Panc1 (cell line): Measurements from ENCODE around the gene PADI3. TPM values are rescaled to one million over a fixed set of nuclear protein-coding genes. Genes with fewer than 3 reads are reported as not detected.

Experiments
- ATAC-seq: fragments of 200-7000 bp; cut with Tn5 transposase; 2 replicates; pipeline ENCODE4 v1.9.1; 2020; ENCODE audit warnings: mild to moderate bottlenecking, moderate library complexity
- BruUV-seq: library from RNA; stranded (reverse); fragments of 400-500 nt; replicated peaks from 2 replicates; lab custom pipeline; 2021; lab: Mats Ljungman, UMichigan
- CTCF ChIA-PET: fragments of 300-600 bp; sonication (Branson Sonifier 250); formaldehyde crosslinking; loops from one replicate; lab custom pipeline; 2022; ENCODE audit warnings: antibody characterized with exemption; lab: Charles Lee
- POLR2A ChIA-PET: fragments of 300-600 bp; sonication (Branson Sonifier 250); formaldehyde crosslinking; loops from one replicate; lab custom pipeline; 2022; ENCODE audit warnings: antibody characterized with exemption; lab: Charles Lee
- DNase-seq: peaks from one replicate; pipeline ENCODE4 v3.0.0-alpha.2; 2010; ENCODE audit warnings: low read depth, low spot score
- H3K27ac ChIP-seq: 2 replicates; pipeline ENCODE4 v1.5.1; 2011; ENCODE audit warnings: mild to moderate bottlenecking, low read length, inconsistent platforms
- H3K27me3 ChIP-seq: fragments of 200-500 bp; sonication (Bioruptor generic); 2 replicates; pipeline ENCODE4 v1.6.0; 2014; ENCODE audit warnings: low read length, inconsistent platforms; ENCODE audit not compliant: control insufficient read depth, insufficient read depth
- H3K36me3 ChIP-seq: fragments of 200-500 bp; sonication (Bioruptor generic); 2 replicates; pipeline ENCODE4 v1.5.1; 2014; ENCODE audit warnings: inconsistent platforms, mild to moderate bottlenecking, low read length, moderate library complexity; ENCODE audit not compliant: control insufficient read depth, insufficient read depth
- H3K4me1 ChIP-seq: 2 replicates; pipeline ENCODE4 v1.5.1; 2011; ENCODE audit warnings: inconsistent platforms, mild to moderate bottlenecking, low read length, moderate library complexity; ENCODE audit not compliant: control insufficient read depth, insufficient read depth
- H3K4me3 ChIP-seq, 2 experiments: 2 replicates each; pipeline ENCODE4 v1.5.1; 2011 to 2012; ENCODE audit warnings: low read depth in 2 of 2, low read length in 2 of 2, mild to moderate bottlenecking in 2 of 2, inconsistent platforms in 1 of 2, moderate library complexity in 1 of 2
- H3K9me3 ChIP-seq: fragments of 200-500 bp; sonication (Bioruptor generic); 2 replicates; pipeline ENCODE4 v1.5.1; 2014; ENCODE audit warnings: low read depth, mild to moderate bottlenecking, inconsistent platforms, low read length, moderate library complexity; ENCODE audit not compliant: control insufficient read depth, insufficient read depth
- POLR2AphosphoS5 ChIP-seq: IDR thresholded peaks from 2 replicates; pipeline ENCODE4 v1.6.1; 2012; ENCODE audit warnings: mild to moderate bottlenecking, low read depth, low read length, moderate library complexity
- SIN3A ChIP-seq: IDR thresholded peaks from 2 replicates; pipeline ENCODE4 v1.6.1; 2012; ENCODE audit warnings: low read depth, mild to moderate bottlenecking, low read length, moderate library complexity, borderline replicate concordance; ENCODE audit not compliant: insufficient read depth
- TCF7L2 ChIP-seq: IDR thresholded peaks from 2 replicates; pipeline ENCODE4 v1.6.1; 2011; ENCODE audit warnings: mild to moderate bottlenecking, low read depth, low read length, inconsistent platforms
- in situ Hi-C: cut with HindIII; loops from 2 replicates; pipeline ENCODE4 v1.10.0; 2016; ENCODE audit warnings: low sequenced_read_pairs, low pct_unique_long_range_greater_than_20kb
- intact Hi-C: fragments of 100-400 bp; cut with micrococcal nuclease; formaldehyde crosslinking; loops from one replicate; pipeline ENCODE4 v1.10.0; 2022; ENCODE audit not compliant: unreplicated experiment
- total RNA-seq: library from RNA; stranded (reverse); gene quantifications from one replicate; pipeline ENCODE4 v1.2.1, GENCODE V29; 2021; ENCODE audit not compliant: unreplicated experiment
- TF ChIP-seq, protein P1 (sequence below): fragments of 450-650 bp; IDR thresholded peaks from 2 replicates; pipeline ENCODE4 v1.5.1; 2017; ENCODE audit warnings: mild to moderate bottlenecking
- TF ChIP-seq, protein P2 (sequence below), 2 experiments: IDR thresholded peaks; 2 replicates each; pipeline ENCODE4 v1.6.1; 2011 to 2012; ENCODE audit warnings: low read depth in 2 of 2, control low read depth in 1 of 2, low read length in 1 of 2, mild to moderate bottlenecking in 1 of 2, moderate library complexity in 1 of 2; ENCODE audit not compliant: insufficient read depth in 1 of 2

Gene PADI3
- total RNA-seq, 1 experiment from 2014 or later: 3.4 TPM

DNA sequence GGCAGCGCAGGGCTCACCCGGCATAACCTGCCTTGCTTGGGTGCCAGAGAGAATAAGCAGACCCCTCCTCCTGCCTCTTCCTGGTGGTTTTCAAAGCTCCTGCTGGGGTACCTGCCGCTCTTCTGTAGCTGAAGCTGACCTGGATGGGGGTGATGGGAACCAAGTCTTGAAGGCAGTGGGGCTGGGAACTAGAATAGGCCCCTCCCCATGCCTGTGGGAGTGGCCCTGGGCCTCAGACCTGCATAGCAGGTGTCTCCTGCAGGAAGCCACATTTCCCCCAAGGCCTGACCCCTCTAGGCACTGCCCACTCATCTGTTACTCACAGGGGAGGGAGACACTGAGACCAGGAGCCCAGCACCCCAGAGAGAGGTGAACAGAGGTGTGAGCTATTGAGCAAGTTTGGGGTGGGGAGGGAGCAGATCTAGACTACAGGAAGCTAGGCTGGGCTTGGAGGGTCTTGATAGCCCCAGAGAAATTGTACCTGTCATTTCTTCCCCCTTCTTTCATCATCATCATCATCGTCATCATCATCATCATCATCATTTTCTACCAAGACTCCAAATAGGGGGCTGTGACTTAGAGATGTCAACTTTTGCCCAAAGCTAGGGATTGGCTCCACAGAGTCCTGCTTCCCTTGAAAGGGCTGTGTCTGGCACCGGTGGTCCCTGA, 33.9 kb upstream of the PADI3 start:
- no peak for DNase-seq
- ChIA-PET CTCF (no interaction called here), POLR2A (no interaction called here)
- Histone ChIP-seq H3K9me3 (no peaks in the 10 kb centered on the region), H3K27me3 (no peaks in the 10 kb centered on the region), H3K4me3 (no peak overlapping the region), H3K27ac (peak overlapping the region; percentile 93), H3K36me3 (no peaks in the 10 kb centered on the region), H3K4me1 (peaks cover 28% of the 10 kb centered on the region)
- TF ChIP-seq, protein P1, sequence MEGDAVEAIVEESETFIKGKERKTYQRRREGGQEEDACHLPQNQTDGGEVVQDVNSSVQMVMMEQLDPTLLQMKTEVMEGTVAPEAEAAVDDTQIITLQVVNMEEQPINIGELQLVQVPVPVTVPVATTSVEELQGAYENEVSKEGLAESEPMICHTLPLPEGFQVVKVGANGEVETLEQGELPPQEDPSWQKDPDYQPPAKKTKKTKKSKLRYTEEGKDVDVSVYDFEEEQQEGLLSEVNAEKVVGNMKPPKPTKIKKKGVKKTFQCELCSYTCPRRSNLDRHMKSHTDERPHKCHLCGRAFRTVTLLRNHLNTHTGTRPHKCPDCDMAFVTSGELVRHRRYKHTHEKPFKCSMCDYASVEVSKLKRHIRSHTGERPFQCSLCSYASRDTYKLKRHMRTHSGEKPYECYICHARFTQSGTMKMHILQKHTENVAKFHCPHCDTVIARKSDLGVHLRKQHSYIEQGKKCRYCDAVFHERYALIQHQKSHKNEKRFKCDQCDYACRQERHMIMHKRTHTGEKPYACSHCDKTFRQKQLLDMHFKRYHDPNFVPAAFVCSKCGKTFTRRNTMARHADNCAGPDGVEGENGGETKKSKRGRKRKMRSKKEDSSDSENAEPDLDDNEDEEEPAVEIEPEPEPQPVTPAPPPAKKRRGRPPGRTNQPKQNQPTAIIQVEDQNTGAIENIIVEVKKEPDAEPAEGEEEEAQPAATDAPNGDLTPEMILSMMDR: no peak
- TF ChIP-seq POLR2AphosphoS5 (no peak), SIN3A (no peak), TCF7L2 (no peak)
- TF ChIP-seq, protein P2, sequence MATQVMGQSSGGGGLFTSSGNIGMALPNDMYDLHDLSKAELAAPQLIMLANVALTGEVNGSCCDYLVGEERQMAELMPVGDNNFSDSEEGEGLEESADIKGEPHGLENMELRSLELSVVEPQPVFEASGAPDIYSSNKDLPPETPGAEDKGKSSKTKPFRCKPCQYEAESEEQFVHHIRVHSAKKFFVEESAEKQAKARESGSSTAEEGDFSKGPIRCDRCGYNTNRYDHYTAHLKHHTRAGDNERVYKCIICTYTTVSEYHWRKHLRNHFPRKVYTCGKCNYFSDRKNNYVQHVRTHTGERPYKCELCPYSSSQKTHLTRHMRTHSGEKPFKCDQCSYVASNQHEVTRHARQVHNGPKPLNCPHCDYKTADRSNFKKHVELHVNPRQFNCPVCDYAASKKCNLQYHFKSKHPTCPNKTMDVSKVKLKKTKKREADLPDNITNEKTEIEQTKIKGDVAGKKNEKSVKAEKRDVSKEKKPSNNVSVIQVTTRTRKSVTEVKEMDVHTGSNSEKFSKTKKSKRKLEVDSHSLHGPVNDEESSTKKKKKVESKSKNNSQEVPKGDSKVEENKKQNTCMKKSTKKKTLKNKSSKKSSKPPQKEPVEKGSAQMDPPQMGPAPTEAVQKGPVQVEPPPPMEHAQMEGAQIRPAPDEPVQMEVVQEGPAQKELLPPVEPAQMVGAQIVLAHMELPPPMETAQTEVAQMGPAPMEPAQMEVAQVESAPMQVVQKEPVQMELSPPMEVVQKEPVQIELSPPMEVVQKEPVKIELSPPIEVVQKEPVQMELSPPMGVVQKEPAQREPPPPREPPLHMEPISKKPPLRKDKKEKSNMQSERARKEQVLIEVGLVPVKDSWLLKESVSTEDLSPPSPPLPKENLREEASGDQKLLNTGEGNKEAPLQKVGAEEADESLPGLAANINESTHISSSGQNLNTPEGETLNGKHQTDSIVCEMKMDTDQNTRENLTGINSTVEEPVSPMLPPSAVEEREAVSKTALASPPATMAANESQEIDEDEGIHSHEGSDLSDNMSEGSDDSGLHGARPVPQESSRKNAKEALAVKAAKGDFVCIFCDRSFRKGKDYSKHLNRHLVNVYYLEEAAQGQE (IDR thresholded peaks at IDR 0.05; ENCODE audit: insufficient read depth in 1 of 2, low read depth in 2 of 2, low read length in 1 of 2): no peak
- intact Hi-C loops: no loop called here
- no peak for ATAC-seq
- BruUV-seq: no TSS peak
- in situ Hi-C loops: no loop called here

DNA sequence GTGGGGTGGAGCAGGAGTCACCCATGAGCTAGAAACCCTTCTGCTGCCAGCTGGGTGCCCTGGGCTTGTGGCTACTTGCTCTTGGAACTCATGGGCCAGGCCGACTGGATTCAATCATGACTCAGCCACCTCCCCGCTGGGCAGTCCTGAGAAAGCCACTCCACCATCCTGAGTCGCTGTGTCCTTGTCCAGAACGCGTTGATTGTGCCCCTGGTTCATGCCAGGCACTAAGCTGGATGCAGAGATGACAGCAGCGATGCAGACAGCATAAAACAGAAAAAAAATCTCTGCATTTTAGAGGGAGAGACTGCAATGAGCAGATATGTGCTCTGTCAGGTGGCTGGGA, 33.4 kb upstream of the PADI3 start:
- ChIA-PET CTCF (no interaction called here), POLR2A (no interaction called here)
- no peak for DNase-seq
- no peaks in the 10 kb centered on the region for H3K27me3 ChIP-seq
- intact Hi-C loops: no loop called here
- no peaks in the 10 kb centered on the region for H3K9me3 ChIP-seq
- peaks cover 26% of the 10 kb centered on the region for H3K4me1 ChIP-seq
- TF ChIP-seq SIN3A (no peak), TCF7L2 (no peak), POLR2AphosphoS5 (no peak)
- TF ChIP-seq, protein P1: no peak
- TF ChIP-seq, protein P2 (IDR thresholded peaks at IDR 0.05; ENCODE audit: insufficient read depth in 1 of 2, low read depth in 2 of 2, low read length in 1 of 2): no peak
- H3K27ac ChIP-seq: peak overlapping the region; percentile 93
- BruUV-seq: no TSS peak
- no peak overlapping the region for H3K4me3 ChIP-seq
- no peaks in the 10 kb centered on the region for H3K36me3 ChIP-seq
- in situ Hi-C loops: no loop called here
- no peak; the same call in 1 of the 2 replicates for ATAC-seq
